ENCODE measurements around the gene FGF14. TPM values are rescaled to one million over a fixed set of nuclear protein-coding genes. Genes with fewer than 3 reads are reported as not detected.

FGF14 gene
- total RNA-seq, 1 experiment from 2014 or later = 0.22 TPM

DNA sequence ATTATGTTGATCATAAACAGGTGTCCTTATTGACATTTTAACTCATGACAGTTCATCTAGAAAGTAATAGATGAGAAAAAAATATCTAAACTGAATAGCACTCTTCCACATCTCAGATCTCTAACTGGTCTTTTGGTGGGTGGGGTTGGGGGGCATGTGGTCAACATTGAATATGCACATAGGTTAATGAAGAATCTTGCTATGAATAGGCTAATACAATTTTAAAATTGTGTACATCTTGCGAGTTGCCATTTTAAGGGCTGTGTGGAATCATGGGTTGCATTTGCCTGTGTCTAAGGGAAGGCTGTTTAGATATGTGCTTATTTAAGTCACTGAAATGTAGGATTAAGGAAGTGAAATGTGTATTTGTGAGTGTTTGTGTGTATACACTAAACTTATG lies 603.4 kb downstream of the FGF14 start:
- no peaks in the 10 kb centered on the region for H3K79me2 ChIP-seq (ENCODE audit: insufficient read depth, low read length)
- TF ChIP-seq, protein P1, sequence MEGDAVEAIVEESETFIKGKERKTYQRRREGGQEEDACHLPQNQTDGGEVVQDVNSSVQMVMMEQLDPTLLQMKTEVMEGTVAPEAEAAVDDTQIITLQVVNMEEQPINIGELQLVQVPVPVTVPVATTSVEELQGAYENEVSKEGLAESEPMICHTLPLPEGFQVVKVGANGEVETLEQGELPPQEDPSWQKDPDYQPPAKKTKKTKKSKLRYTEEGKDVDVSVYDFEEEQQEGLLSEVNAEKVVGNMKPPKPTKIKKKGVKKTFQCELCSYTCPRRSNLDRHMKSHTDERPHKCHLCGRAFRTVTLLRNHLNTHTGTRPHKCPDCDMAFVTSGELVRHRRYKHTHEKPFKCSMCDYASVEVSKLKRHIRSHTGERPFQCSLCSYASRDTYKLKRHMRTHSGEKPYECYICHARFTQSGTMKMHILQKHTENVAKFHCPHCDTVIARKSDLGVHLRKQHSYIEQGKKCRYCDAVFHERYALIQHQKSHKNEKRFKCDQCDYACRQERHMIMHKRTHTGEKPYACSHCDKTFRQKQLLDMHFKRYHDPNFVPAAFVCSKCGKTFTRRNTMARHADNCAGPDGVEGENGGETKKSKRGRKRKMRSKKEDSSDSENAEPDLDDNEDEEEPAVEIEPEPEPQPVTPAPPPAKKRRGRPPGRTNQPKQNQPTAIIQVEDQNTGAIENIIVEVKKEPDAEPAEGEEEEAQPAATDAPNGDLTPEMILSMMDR (conservative IDR thresholded peaks at IDR 0.05) = no peak
- no peaks in the 10 kb centered on the region for H3K27me3 ChIP-seq (ENCODE audit: insufficient read depth, low read length)
- H2AK5ac ChIP-seq (ENCODE audit: insufficient read length, low read length) = no peak overlapping the region
- H3K27me3 Mint-ChIP-seq (ENCODE audit: low read depth) = no peaks in the 10 kb centered on the region
- H2BK120ac ChIP-seq (ENCODE audit: low read depth, low read length, poor library complexity, severe bottlenecking) = no peak overlapping the region
- no peak overlapping the region for H2BK15ac ChIP-seq (ENCODE audit: low read depth, low read length)
- no peak overlapping the region for H4K91ac ChIP-seq (ENCODE audit: insufficient read length, low read depth, low read length)
- H3K27ac ChIP-seq (ENCODE audit: insufficient read length, low read depth, low read length) = no peak overlapping the region
- no peak overlapping the region for H3K18ac ChIP-seq (ENCODE audit: insufficient read length, low read depth, low read length)
- H3K9me3 ChIP-seq (ENCODE audit: control insufficient read depth, low read depth, low read length) = no peaks in the 10 kb centered on the region
- H3K79me1 ChIP-seq (ENCODE audit: insufficient read depth, low read depth, low read length, poor library complexity, severe bottlenecking) = no peaks in the 10 kb centered on the region
- no peak overlapping the region for H3K9ac ChIP-seq (ENCODE audit: extremely low read depth, insufficient read length, low read length)
- no peaks in the 10 kb centered on the region for H3K36me3 Mint-ChIP-seq (ENCODE audit: insufficient read depth in 1 of 3, low read depth in 3 of 3)
- H4K20me1 ChIP-seq (ENCODE audit: control insufficient read depth, insufficient read depth, insufficient read length) = no peaks in the 10 kb centered on the region
- no peak overlapping the region for H3K4me2 ChIP-seq (ENCODE audit: insufficient read depth, insufficient read length, low read length)
- no peak overlapping the region for H3K27ac Mint-ChIP-seq
- no peak overlapping the region for H2BK12ac ChIP-seq (ENCODE audit: insufficient read length, low read depth, low read length)
- no peak overlapping the region for H3K14ac ChIP-seq (ENCODE audit: insufficient read depth, low read length)
- no peak overlapping the region for H3K4ac ChIP-seq (ENCODE audit: low read depth, low read length)
- H3K9me3 Mint-ChIP-seq = no peaks in the 10 kb centered on the region
- H3K4me1 ChIP-seq (ENCODE audit: insufficient read depth, low read length) = no peaks in the 10 kb centered on the region
- H4K8ac ChIP-seq (replicated peaks; ENCODE audit: insufficient read length, low read depth, low read length) = no peak overlapping the region
- H2BK5ac ChIP-seq (ENCODE audit: insufficient read length, low read length) = no peak overlapping the region
- H3K56ac ChIP-seq (ENCODE audit: insufficient read length, low read depth, low read length) = no peak overlapping the region
- peaks cover 8 to 11% of the 10 kb centered on the region in 2 experiments for H3K4me1 Mint-ChIP-seq
- H2AFZ ChIP-seq (ENCODE audit: low read length) = no peak overlapping the region
- no peak for DNase-seq
- H3K4me3 Mint-ChIP-seq = no peak overlapping the region
- no peak overlapping the region for H3T11ph ChIP-seq (ENCODE audit: low read length)
- no peak overlapping the region for H3K23ac ChIP-seq (ENCODE audit: insufficient read length, low read depth, low read length)
- WGBS (ENCODE audit: extremely low coverage, insufficient read length, low lambda C conversion rate) = no CpG with 5 or more reads among the region's 1 CpG
- H2BK20ac ChIP-seq (ENCODE audit: low read depth, low read length, poor library complexity, severe bottlenecking) = no peak overlapping the region
- no peaks in the 10 kb centered on the region for H3K23me2 ChIP-seq (ENCODE audit: insufficient read length, low read depth, low read length, poor library complexity, severe bottlenecking)
- no peak overlapping the region for H4K5ac ChIP-seq (ENCODE audit: insufficient read length, low read depth, low read length)

All from H9 (cell line).